ENCODE data around the gene OSBPL3.
A peak's percentile ranks its signal among the peaks of the same experiment; 100 is the strongest.
"Not testable (repeated sequence)": the region's sequence is repeated elsewhere in the genome, so short reads cannot be mapped to it uniquely, and the experiment has no call there.

The OSBPL3 gene

GRCh38 chr7:24824400-24824799, 155.6 kb downstream of the OSBPL3 start:
- no peak for DNase-seq

- no peak for DNase-seq
Measured at GRCh38 chr7:24821754-24822054, 158.3 kb downstream of the OSBPL3 start.

GRCh38 chr7:24821045-24821753, 158.8 kb downstream of the OSBPL3 start:
- DNase-seq = peak; percentile 100

- DNase-seq = no peak
Measured at GRCh38 chr7:24820730-24821044, 159.3 kb downstream of the OSBPL3 start.

DNA sequence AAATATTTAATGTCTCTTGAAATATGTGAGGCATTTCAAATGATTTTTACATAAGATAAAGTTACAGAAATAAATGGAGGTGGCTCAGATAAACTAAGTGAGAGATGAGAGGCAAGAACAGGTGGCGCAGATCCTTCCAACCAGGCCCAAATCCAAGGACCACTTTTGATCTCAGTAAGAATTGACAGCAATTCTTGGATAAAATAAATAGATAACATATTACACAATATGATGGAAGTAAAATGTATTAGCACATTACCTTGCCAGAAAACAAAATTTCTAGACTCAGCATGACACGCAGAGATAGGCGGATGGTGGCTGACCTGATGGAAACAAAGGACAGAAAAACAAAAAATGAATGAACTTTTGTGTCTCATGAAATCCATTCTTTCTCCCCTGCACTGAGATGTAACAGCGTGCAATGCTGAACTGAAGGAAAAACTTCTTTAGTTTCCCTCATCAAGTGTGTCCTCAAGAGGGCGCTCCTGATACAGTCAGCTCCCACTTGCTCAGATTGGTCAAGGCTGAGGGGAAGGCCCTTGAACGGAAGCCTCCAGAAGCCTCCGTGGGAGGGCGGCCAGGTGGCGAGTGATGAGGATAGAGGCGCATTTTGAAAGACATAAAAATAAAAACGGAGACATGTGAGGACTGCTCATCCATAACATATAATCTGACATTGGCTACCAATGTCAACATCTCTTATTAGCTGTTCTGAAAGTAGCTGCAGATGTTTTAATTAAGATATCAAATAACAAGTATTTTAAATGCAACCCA, 159.9 kb downstream of the OSBPL3 start:
- DNase-seq = peak; percentile 97

DNA sequence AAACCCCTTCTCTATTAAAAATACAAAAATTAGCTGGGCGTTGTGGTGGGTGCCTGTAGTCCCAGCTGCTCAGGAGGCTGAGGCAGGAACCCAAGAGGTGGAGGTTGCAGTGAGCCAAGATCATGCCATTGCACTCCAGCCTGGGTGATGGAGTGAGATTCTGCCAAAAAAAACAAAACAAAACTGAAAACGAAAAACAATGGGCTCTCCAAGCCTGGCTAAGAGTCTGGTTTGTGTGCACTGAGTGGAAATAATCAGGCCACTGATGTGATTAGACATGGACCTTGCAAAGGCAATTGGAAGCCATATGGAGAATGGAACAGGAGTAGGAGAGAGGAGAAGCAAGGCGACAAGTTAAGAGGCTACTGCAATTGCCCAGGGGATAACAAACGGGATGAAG, 162.6 kb downstream of the OSBPL3 start:
- DNase-seq = no peak

DNA sequence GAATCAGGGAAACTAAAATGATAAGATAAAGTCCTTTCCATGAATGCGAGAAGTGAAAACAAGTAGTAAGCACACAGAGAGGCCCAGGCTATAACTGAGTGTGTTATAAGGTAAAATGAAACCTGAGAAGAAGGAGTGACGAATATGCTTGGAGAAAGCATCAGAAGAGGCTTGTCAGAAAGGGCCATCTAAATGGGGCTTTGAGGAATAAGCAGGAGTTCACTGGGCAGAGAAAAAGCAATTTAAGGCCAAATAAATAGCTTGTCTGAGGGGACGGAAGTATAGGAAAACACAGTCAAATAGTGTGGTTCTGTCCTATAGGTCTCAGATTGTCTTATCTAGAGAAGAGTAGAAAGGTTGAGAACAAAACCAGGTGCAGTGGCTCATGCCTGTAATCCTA, 163.1 kb downstream of the OSBPL3 start:
- no peak for DNase-seq

DNA sequence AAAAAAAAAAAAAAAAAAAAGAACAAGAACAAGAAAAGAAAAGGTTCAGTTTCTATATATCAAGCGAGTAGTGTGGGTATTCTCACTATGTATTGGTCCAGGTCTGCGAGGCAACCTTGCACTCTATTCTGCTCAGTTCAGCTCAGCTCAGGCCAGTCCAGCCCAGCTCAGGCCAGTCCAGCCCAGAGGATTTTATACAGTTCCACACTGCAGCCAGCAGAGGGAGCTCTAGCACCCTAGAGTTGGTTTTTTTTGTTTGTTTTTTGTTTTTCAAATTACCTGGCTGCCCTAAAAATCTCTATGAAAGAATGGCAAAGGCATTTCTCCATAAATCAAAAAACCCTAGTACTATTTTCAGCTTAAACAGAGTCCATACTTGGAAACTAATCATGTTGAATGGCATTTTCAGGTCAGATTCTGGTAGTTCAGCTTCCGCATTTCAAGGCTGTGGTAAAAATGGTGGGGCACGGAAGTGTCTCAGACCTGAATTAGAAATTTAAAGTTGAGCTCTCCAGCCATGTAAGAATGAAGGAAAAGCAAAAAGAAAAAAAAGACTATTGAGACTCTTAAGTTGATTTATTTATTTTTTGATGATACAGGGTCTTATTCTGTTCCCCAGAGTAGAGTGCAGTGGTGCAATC, 167.6 kb downstream of the OSBPL3 start:
- DNase-seq = peak; percentile 47

DNA sequence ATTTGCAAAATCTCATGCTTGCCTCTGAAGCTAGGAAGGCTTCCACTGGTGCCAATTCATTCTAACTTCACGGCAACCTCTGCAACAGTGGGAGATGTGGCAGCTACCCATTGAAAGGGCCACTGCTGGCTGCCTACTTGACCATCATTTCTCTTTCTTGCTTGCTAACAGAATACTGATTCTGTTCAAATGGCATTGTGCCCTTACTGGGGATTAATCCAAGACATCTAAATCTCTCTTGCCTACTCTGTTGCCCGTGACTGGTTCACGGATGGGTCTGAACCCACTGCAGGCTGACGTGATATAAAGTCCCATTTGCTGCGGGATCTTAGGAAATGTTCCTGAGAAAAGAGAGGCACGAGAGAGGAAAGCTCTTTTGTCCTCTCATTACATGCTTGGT, 171.5 kb downstream of the OSBPL3 start:
- DNase-seq = no peak

DNA sequence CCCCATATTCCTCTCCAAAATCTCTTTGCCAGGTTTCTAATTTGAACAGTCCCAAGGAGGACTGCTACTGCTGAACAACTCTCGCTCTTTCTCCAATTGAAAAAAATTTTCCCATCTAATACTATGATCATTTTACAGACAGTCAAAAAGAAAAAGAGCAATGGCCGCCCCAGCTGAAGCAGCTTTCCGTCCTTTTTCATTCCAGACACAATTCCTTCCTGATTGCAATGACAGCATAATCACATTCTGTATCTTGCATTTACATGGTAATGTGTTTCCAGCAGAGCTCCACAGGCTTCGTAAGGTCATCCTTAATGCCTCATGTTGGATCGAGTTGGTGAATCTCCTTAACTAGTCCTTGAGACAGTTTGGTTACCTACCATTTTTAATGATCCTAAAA, 177.7 kb downstream of the OSBPL3 start:
- no peak for DNase-seq

- DNase-seq = no peak
Measured at GRCh38 chr7:24801883-24802282, 178.1 kb downstream of the OSBPL3 start.

DNA sequence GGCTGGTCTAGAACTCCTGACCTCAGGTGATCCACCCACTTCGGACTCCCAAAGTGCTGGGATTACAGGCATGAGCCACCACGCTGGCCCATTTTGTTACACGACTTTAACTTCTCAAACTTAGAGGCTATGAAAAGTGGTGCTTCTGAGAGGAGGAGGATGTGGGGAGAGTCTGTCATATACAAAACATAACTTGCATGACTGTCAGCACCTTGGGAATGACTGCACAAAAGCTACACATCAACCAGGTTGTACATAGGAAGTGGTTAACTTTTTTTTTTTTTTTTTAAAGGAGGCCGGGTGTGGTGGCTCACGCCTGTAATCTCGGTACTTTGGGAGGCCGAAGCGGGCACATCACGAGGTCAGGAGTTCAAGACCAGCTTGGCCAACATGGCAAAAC, 179.3 kb downstream of the OSBPL3 start:
- no peak for DNase-seq

DNA sequence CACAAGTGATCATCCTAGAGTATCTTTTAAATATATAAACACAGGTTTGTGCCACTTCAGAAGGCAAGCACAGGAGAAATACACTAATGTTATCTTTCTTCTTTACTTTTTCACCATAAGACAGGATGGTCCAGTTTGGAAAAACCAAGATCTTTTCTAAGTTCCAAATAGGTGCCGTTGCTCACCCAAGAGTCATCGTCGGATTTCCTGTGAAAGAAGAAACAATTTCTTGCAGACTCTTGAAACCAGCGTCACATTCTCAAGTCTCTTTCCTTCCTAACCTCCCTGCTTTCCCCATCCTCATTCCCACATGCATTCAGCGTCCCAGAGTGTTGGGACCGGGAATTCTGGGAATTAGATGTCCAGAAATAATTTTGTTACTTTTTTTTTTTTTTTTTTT, 179.9 kb downstream of the OSBPL3 start:
- no peak for DNase-seq

GRCh38 chr7:24799506-24799905, 180.5 kb downstream of the OSBPL3 start:
- no peak for DNase-seq

- DNase-seq = no peak
Measured at GRCh38 chr7:24798261-24798660, 181.7 kb downstream of the OSBPL3 start.

DNA sequence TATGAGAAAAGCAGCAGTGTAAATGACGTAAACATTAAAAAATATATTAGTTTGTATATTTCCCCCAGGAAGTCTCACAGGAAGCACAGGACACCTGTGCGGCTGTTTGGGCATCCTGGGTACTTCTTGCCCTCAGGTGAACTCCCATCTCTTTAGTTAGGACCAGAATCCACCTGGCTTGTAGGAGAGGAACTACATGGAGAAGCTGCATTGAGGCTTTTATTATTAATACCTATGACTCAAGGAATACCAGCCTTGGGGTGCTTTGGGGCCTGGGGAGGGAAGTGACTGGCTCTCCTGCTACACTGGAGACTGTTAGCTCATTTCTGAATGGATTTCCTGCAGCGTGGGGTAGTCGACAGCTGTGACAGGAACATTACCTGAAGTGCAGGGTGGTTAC, 182.7 kb downstream of the OSBPL3 start:
- DNase-seq = no peak

- no peak for DNase-seq
Measured at GRCh38 chr7:24795407-24795767, 184.6 kb downstream of the OSBPL3 start.

DNA sequence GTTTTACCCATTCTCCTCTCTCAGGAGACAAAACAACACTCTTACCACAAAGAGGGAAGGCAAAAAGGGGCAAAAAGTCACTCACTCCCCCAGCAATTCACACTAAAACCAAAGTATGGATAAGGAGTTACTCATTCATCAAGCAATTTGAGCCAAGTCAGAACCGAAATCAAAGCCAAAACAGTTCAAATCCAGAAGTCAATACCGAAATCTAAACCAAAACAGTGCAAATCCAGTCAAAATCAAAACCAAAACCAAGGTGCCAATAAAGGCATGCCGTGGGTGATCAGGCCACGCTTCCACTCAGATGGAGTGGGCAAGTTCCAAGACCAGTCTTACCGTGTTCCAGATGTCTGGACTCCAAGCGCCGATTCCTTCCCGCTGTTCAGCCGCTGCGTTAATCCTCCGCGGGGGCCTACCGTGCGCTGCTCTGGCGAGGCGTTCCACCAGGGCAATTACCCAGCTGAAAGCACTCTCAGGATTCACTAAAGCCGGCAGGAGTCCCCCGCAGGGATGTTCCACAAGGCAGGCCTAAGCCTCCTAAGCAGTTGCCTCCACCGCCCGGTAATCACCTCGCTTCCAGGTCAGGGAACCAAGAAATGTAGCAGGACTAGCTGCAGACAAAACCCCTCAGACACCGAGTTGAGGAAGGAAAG, 185.1 kb downstream of the OSBPL3 start:
- DNase-seq = not testable (repeated sequence)

DNA sequence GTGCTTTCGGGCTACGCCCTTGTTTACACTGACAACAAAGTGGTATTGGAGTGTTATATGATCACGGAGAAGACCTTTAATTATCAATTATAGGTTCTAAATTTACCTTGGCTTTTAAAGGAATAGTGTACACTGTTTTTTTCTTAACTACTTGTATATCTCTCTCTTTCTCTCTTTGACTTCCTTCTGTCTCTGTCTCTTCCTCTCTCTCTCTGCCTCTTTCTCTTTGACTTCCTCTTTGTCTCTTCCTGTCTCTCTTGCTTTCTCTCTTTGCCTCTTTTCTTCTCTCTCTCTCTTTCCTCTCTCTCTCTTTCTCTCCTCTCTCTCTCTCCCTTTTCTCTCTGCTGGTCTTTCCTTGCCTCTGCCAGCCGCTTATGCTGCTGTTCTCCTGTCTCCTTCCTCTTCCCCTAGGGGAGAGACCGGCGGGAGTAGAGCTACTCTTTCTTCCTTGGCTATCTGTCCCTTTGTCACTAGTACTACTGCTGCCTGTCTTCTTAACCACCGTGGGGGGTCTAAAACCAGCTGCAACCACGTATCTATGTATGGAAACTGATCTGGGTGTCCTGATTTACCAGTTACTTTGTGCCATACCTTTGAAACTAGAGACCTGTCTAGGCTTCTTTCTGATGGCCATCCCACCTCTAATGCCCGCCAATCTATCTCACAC, 185.9 kb downstream of the OSBPL3 start:
- no peak for DNase-seq

DNA sequence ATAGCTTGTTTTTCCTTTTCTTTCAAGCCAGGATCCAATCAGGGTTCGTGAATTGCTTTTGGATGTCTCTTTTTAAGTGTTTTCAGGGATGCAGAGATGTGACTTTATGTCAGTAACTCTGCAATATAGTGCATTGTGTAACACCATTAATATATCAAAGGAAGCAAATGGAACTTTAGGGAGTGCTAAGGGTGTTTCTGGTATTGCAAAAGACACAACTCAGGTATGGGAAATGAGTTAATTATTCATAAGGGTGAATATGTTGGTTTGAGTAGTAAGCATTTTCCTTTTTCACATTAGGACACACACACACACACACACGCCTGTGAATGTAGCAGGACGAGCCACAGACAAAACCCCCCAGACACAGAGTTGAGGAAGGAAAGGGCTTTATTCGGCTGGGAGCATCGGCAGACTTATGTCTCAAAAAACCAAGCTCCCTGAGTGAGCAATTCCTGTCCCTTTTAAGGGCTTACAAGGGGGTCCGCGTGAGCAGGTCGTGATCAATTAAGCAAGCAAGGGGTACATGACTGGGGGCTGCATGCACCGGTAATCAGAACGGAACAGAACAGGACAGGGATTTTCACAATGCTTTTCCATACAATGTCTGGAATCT, 190.9 kb downstream of the OSBPL3 start:
- peak; percentile 33 for DNase-seq

GRCh38 chr7:24788075-24788474, 191.9 kb downstream of the OSBPL3 start:
- DNase-seq = no peak

GRCh38 chr7:24786941-24787340, 193.0 kb downstream of the OSBPL3 start:
- peak; percentile 77 for DNase-seq

DNA sequence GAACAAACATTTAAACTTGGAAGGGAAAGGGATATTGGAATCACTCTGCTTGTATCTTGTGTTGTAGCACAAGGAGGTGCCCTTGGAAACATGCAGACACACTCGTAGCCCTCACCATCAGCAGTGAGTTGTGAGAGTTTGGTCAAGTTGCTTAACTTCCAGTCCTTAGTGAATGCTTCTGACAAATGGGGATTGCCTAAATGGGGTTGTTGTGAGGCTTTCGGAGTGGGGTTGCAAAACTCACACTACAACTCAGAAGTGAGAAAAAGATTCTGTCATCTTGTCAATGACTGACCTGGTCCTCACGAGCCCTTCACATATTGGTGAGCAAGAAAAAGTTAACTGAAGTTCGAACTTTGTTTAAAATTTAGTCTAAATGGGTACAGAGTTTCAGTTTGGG, 193.7 kb downstream of the OSBPL3 start:
- DNase-seq = no peak
